HEK293 (cell line): ENCODE measurements around the gene PREX1.

ENCODE experiments used
- CTCF ChIA-PET: fragments of 350-600 bp; formaldehyde crosslinking; extraction: SDS; loops from one replicate; lab custom pipeline; 2021; ENCODE audit warnings: antibody characterized with exemption; lab: Yijun Ruan, JAX
- POLR2A ChIA-PET: fragments of 300-600 bp; formaldehyde crosslinking; extraction: SDS; loops from one replicate; lab custom pipeline; 2020; ENCODE audit warnings: antibody characterized with exemption, inconsistent platforms; lab: Yijun Ruan, JAX
- H3K27ac ChIP-seq: fragments of 200-500 bp; sonication (Bioruptor generic); 2 replicates; pipeline ENCODE4 v1.5.1; 2014; ENCODE audit warnings: low read depth, low read length, control low read depth, inconsistent platforms; ENCODE audit errors: extremely low read depth
- H3K36me3 ChIP-seq, 2 experiments: fragments of 200-500 bp in 1 of 2; sonication (Bioruptor generic) in 1 of 2; 1 replicate in 1 of 2; 2 replicates in 1 of 2; pipeline ENCODE4 v1.5.1; 2014 to 2017; ENCODE audit warnings: inconsistent platforms in 2 of 2, low read length in 2 of 2; ENCODE audit not compliant: control insufficient read depth in 2 of 2, insufficient read depth in 1 of 2
- H3K4me1 ChIP-seq: fragments of 200-500 bp; sonication (Bioruptor generic); 2 replicates; pipeline ENCODE4 v1.5.1; 2014; ENCODE audit warnings: mild to moderate bottlenecking, low read length, inconsistent platforms; ENCODE audit not compliant: control insufficient read depth, insufficient read depth
- H3K4me3 ChIP-seq: 2 replicates; pipeline ENCODE4 v1.5.1; 2011; ENCODE audit warnings: low read depth, mild to moderate bottlenecking, control low read depth, low read length, moderate library complexity
- H3K9me3 ChIP-seq: fragments of 200-500 bp; sonication (Bioruptor generic); 2 replicates; pipeline ENCODE4 v1.5.1; 2014; ENCODE audit warnings: low read depth, low read length, inconsistent platforms; ENCODE audit not compliant: control insufficient read depth, insufficient read depth
- FEZF1 ChIP-seq: fragments of 450-650 bp; formaldehyde crosslinking; IDR thresholded peaks from 2 replicates; pipeline ENCODE4 v1.5.1; 2016; ENCODE audit warnings: missing biosample characterization, missing genetic modification characterization
- HOXC10 ChIP-seq: sonication (generic); formaldehyde crosslinking; IDR thresholded peaks from 2 replicates; pipeline ENCODE4 v1.8.1; 2023; ENCODE audit warnings: mild to moderate bottlenecking, missing genetic modification reagents
- KLF10 ChIP-seq: fragments of 450-650 bp; IDR thresholded peaks from 2 replicates; pipeline ENCODE4 v1.5.1; 2018; ENCODE audit warnings: missing biosample characterization, mild to moderate bottlenecking, missing genetic modification characterization
- KLF7 ChIP-seq: fragments of 450-650 bp; formaldehyde crosslinking; IDR thresholded peaks from 2 replicates; pipeline ENCODE4 v1.5.1; 2016; ENCODE audit warnings: missing biosample characterization, missing genetic modification characterization, borderline replicate concordance
- SALL2 ChIP-seq: fragments of 450-650 bp; formaldehyde crosslinking; IDR thresholded peaks from 2 replicates; pipeline ENCODE4 v1.5.0; 2017; ENCODE audit warnings: missing biosample characterization, mild to moderate bottlenecking, missing genetic modification characterization, borderline replicate concordance
- SP7 ChIP-seq: fragments of 450-650 bp; formaldehyde crosslinking; IDR thresholded peaks from 2 replicates; pipeline ENCODE4 v1.5.1; 2016; ENCODE audit warnings: missing biosample characterization, missing genetic modification characterization
- TRIM28 ChIP-seq: IDR thresholded peaks from 2 replicates; pipeline ENCODE4 v1.6.1; 2011; ENCODE audit warnings: low read length, control low read depth, borderline replicate concordance
- YY1 ChIP-seq: fragments of 450-650 bp; formaldehyde crosslinking; IDR thresholded peaks from 2 replicates; pipeline ENCODE4 v1.5.1; 2018; ENCODE audit warnings: missing biosample characterization, missing genetic modification characterization
- ZBTB1 ChIP-seq: fragments of 450-650 bp; formaldehyde crosslinking; IDR thresholded peaks from 2 replicates; pipeline ENCODE4 v1.5.1; 2016; ENCODE audit warnings: missing biosample characterization, missing genetic modification characterization
- ZFP69B ChIP-seq: fragments of 450-650 bp; formaldehyde crosslinking; IDR thresholded peaks from 2 replicates; pipeline ENCODE4 v1.5.1; 2016; ENCODE audit warnings: missing biosample characterization, missing genetic modification characterization
- ZNF10 ChIP-seq: fragments of 450-650 bp; formaldehyde crosslinking; IDR thresholded peaks from 2 replicates; pipeline ENCODE4 v1.5.1; 2017; ENCODE audit warnings: missing biosample characterization, missing genetic modification characterization
- ZNF138 ChIP-seq: fragments of 450-650 bp; formaldehyde crosslinking; IDR thresholded peaks from 2 replicates; pipeline ENCODE4 v1.5.1; 2016; ENCODE audit warnings: missing biosample characterization, missing genetic modification characterization, borderline replicate concordance
- ZNF223 ChIP-seq: fragments of 450-650 bp; formaldehyde crosslinking; IDR thresholded peaks from 2 replicates; pipeline ENCODE4 v1.5.1; 2016; ENCODE audit warnings: missing biosample characterization, missing genetic modification characterization
- ZNF366 ChIP-seq: fragments of 450-650 bp; formaldehyde crosslinking; conservative IDR thresholded peaks from 2 replicates; pipeline ENCODE4 v1.5.1; 2016; ENCODE audit warnings: missing biosample characterization, missing genetic modification characterization
- ZNF473 ChIP-seq: fragments of 450-650 bp; formaldehyde crosslinking; IDR thresholded peaks from 2 replicates; pipeline ENCODE4 v1.5.1; 2017; ENCODE audit warnings: missing biosample characterization, missing genetic modification characterization
- ZNF501 ChIP-seq: fragments of 450-650 bp; formaldehyde crosslinking; IDR thresholded peaks from 2 replicates; pipeline ENCODE4 v1.5.1; 2016; ENCODE audit warnings: missing biosample characterization, missing genetic modification characterization
- ZNF510 ChIP-seq: fragments of 450-650 bp; formaldehyde crosslinking; IDR thresholded peaks from 2 replicates; pipeline ENCODE4 v1.5.1; 2018; ENCODE audit warnings: mild to moderate bottlenecking, missing genetic modification characterization, missing biosample characterization; ENCODE audit not compliant: insufficient replicate concordance
- ZNF549 ChIP-seq: fragments of 450-650 bp; IDR thresholded peaks from 2 replicates; pipeline ENCODE4 v1.5.1; 2018; ENCODE audit warnings: missing biosample characterization, missing genetic modification characterization, mild to moderate bottlenecking, inconsistent platforms, moderate library complexity
- ZNF558 ChIP-seq: fragments of 450-650 bp; formaldehyde crosslinking; IDR thresholded peaks from 2 replicates; pipeline ENCODE4 v1.5.1; 2016; ENCODE audit warnings: missing biosample characterization, missing genetic modification characterization
- ZNF670 ChIP-seq: fragments of 450-650 bp; formaldehyde crosslinking; IDR thresholded peaks from 2 replicates; pipeline ENCODE4 v1.5.1; 2016; ENCODE audit warnings: missing biosample characterization, missing genetic modification characterization, low read depth
- ZNF707 ChIP-seq: fragments of 450-650 bp; formaldehyde crosslinking; IDR thresholded peaks from 2 replicates; pipeline ENCODE4 v1.5.1; 2016; ENCODE audit warnings: missing biosample characterization, missing genetic modification characterization
- TF ChIP-seq, protein P1 (sequence below): fragments of 450-650 bp; formaldehyde crosslinking; IDR thresholded peaks from 2 replicates; pipeline ENCODE4 v1.5.1; 2016; ENCODE audit warnings: missing biosample characterization, missing genetic modification characterization
- TF ChIP-seq, protein P2 (sequence below): fragments of 450-650 bp; formaldehyde crosslinking; IDR thresholded peaks from 2 replicates; pipeline ENCODE4 v1.5.1; 2017; ENCODE audit warnings: missing biosample characterization, missing genetic modification characterization
- TF ChIP-seq, protein P3 (sequence below): fragments of 450-650 bp; formaldehyde crosslinking; IDR thresholded peaks from 2 replicates; pipeline ENCODE4 v1.5.1; 2016; ENCODE audit warnings: missing biosample characterization, missing genetic modification characterization

Gene PREX1

GRCh38 chr20:48676795-48677460 lies 150.9 kb downstream of the PREX1 start:
- CTCF ChIA-PET, result interaction anchor here (1.3 kb wide), 1 partner anchor 228 kb away, joined by 4 read pairs; no protein-coding TSS in a partner anchor
- Histone ChIP-seq H3K36me3 (no peaks in the 10 kb centered on the region), H3K4me1 (no peaks in the 10 kb centered on the region), H3K4me3 (no peak overlapping the region), H3K9me3 (no peaks in the 10 kb centered on the region), H3K27ac (no peak overlapping the region)
- POLR2A ChIA-PET, result interaction anchor here (1.1 kb wide), 1 partner anchor 613 kb away, joined by 3 read pairs; no protein-coding TSS in a partner anchor
- TF ChIP-seq, protein P1, sequence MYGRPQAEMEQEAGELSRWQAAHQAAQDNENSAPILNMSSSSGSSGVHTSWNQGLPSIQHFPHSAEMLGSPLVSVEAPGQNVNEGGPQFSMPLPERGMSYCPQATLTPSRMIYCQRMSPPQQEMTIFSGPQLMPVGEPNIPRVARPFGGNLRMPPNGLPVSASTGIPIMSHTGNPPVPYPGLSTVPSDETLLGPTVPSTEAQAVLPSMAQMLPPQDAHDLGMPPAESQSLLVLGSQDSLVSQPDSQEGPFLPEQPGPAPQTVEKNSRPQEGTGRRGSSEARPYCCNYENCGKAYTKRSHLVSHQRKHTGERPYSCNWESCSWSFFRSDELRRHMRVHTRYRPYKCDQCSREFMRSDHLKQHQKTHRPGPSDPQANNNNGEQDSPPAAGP (tag by site-specific recombination), result no peak
- TF ChIP-seq, protein P2, sequence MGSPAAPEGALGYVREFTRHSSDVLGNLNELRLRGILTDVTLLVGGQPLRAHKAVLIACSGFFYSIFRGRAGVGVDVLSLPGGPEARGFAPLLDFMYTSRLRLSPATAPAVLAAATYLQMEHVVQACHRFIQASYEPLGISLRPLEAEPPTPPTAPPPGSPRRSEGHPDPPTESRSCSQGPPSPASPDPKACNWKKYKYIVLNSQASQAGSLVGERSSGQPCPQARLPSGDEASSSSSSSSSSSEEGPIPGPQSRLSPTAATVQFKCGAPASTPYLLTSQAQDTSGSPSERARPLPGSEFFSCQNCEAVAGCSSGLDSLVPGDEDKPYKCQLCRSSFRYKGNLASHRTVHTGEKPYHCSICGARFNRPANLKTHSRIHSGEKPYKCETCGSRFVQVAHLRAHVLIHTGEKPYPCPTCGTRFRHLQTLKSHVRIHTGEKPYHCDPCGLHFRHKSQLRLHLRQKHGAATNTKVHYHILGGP (tag by site-specific recombination), result no peak
- TF ChIP-seq ZNF138 (tag by site-specific recombination) (no peak), ZNF558 (tag by site-specific recombination) (no peak), TRIM28 (no peak)

DNA sequence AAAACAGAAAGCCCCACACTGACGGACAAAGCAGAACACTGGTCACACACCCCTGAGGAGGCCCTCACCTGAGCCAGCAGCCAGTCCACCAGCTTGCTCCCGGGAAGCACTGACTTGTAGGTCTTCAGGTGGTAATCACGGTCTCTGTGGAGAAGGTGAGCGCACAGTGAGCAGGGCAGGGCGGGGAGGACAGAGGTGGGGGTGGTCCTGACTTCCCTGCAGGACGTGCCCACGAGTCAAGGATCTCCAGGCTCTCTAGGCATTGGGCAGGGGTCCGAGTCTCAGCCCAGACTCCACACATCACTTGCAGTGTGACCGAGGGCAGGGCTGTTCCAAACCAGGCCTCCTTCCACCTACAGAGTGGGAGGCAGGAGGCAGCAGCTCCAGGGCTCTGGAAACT lies 151.7 kb downstream of the PREX1 start:
- ChIA-PET CTCF (no interaction called here), POLR2A (no interaction called here)
- Histone ChIP-seq H3K4me1 (no peaks in the 10 kb centered on the region), H3K9me3 (no peaks in the 10 kb centered on the region), H3K4me3 (no peak overlapping the region), H3K27ac (no peak overlapping the region), H3K36me3 (no peaks in the 10 kb centered on the region)
- no peak for TF ChIP-seq FEZF1
- TF ChIP-seq KLF7 (tag by site-specific recombination), result no peak
- TF ChIP-seq HOXC10 (CRISPR knock-in tag), result no peak
- no peak for TF ChIP-seq ZNF10
- no peak for TF ChIP-seq ZNF366
- no peak for TF ChIP-seq ZNF223 (tag by site-specific recombination)
- TF ChIP-seq ZNF707 (tag by site-specific recombination), result no peak
- TF ChIP-seq ZNF501 (tag by site-specific recombination), result no peak
- TF ChIP-seq ZNF473, result no peak
- TF ChIP-seq, protein P3, sequence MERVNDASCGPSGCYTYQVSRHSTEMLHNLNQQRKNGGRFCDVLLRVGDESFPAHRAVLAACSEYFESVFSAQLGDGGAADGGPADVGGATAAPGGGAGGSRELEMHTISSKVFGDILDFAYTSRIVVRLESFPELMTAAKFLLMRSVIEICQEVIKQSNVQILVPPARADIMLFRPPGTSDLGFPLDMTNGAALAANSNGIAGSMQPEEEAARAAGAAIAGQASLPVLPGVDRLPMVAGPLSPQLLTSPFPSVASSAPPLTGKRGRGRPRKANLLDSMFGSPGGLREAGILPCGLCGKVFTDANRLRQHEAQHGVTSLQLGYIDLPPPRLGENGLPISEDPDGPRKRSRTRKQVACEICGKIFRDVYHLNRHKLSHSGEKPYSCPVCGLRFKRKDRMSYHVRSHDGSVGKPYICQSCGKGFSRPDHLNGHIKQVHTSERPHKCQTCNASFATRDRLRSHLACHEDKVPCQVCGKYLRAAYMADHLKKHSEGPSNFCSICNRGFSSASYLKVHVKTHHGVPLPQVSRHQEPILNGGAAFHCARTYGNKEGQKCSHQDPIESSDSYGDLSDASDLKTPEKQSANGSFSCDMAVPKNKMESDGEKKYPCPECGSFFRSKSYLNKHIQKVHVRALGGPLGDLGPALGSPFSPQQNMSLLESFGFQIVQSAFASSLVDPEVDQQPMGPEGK (tag by site-specific recombination), result no peak
- no peak for TF ChIP-seq SP7 (tag by site-specific recombination)
- TF ChIP-seq, protein P1 (tag by site-specific recombination), result no peak
- TF ChIP-seq KLF10 (tag by site-specific recombination), result no peak
- TF ChIP-seq YY1 (tag by site-specific recombination), result no peak
- TF ChIP-seq SALL2, result no peak
- TF ChIP-seq ZNF549 (tag by site-specific recombination), result no peak
- no peak for TF ChIP-seq ZNF510 (tag by site-specific recombination)
- no peak for TF ChIP-seq ZFP69B
- TF ChIP-seq ZBTB1 (tag by site-specific recombination), result no peak
- no peak for TF ChIP-seq ZNF670 (tag by site-specific recombination)
